Measurements from ENCODE around the gene GAS2L2.

GRCh38 chr17:35743626-35744328 is 9.3 kb downstream of the GAS2L2 start:
- TF ChIP-seq CTCF (conservative IDR thresholded peaks at IDR 0.05) (no peak), EZH2 (IDR thresholded peaks at IDR 0.05; ENCODE audit: low read depth) (no peak)

All from PC-9 (cell line).